RWPE2 (cell line): ENCODE data around the gene LRRC71.

Experiments used
- ATAC-seq: fragments of 200-7000 bp; cut with Tn5 transposase; 3 replicates; pipeline ENCODE4 v1.9.1; 2021; ENCODE audit warnings: low read depth
- DNase-seq: peaks from one replicate; pipeline ENCODE4 v3.0.0-alpha.2; 2020; ENCODE audit warnings: low spot score
- H3K27ac ChIP-seq: fragments of 450-650 bp; 2 replicates; pipeline ENCODE4 v1.5.1; 2017; ENCODE audit warnings: mild to moderate bottlenecking; ENCODE audit not compliant: poor library complexity, severe bottlenecking
- H3K27me3 ChIP-seq: fragments of 250-450 bp; sonication (Bioruptor Pico); 2 replicates; pipeline ENCODE4 v1.5.1; 2021; ENCODE audit warnings: mild to moderate bottlenecking, moderate library complexity; ENCODE audit not compliant: insufficient read depth, poor library complexity, severe bottlenecking
- H3K36me3 ChIP-seq: fragments of 250-450 bp; sonication (Bioruptor Pico); 2 replicates; pipeline ENCODE4 v1.5.1; 2020; ENCODE audit warnings: low read depth, mild to moderate bottlenecking, moderate library complexity
- H3K4me1 ChIP-seq: fragments of 250-450 bp; sonication (Bioruptor Pico); 2 replicates; pipeline ENCODE4 v1.5.1; 2021; ENCODE audit warnings: mild to moderate bottlenecking, moderate library complexity; ENCODE audit not compliant: insufficient read depth, poor library complexity, severe bottlenecking
- H3K4me3 ChIP-seq: fragments of 250-450 bp; sonication (Bioruptor Pico); 2 replicates; pipeline ENCODE4 v1.5.1; 2021; ENCODE audit warnings: mild to moderate bottlenecking, moderate library complexity; ENCODE audit not compliant: severe bottlenecking
- H3K9me3 ChIP-seq: fragments of 250-450 bp; sonication (Bioruptor Pico); 2 replicates; pipeline ENCODE4 v1.5.1; 2021; ENCODE audit warnings: mild to moderate bottlenecking, moderate library complexity; ENCODE audit not compliant: severe bottlenecking
- CTCF ChIP-seq: fragments of 450-650 bp; IDR thresholded peaks from one replicate; pipeline ENCODE4 v1.5.1; 2017; ENCODE audit warnings: mild to moderate bottlenecking, moderate library complexity; ENCODE audit not compliant: poor library complexity, severe bottlenecking

LRRC71 gene

GRCh38 chr1:156908541-156908940, 11.9 kb upstream of the LRRC71 start:
- H3K27me3 ChIP-seq: no peaks in the 10 kb centered on the region
- peak overlapping the region; percentile 57 for H3K4me3 ChIP-seq
- TF ChIP-seq CTCF: no peak
- DNase-seq (no peak), ATAC-seq (no peak)
- peaks cover 43% of the 10 kb centered on the region for H3K36me3 ChIP-seq
- H3K27ac ChIP-seq: peak overlapping the region; percentile 45
- no peaks in the 10 kb centered on the region for H3K9me3 ChIP-seq
- peaks cover 6% of the 10 kb centered on the region for H3K4me1 ChIP-seq

GRCh38 chr1:156908955-156909354, 11.5 kb upstream of the LRRC71 start:
- H3K4me3 ChIP-seq: no peak overlapping the region
- no peak overlapping the region for H3K27ac ChIP-seq
- peaks cover 47% of the 10 kb centered on the region for H3K36me3 ChIP-seq
- no peak for TF ChIP-seq CTCF
- DNase-seq (no peak), ATAC-seq (no peak)
- no peaks in the 10 kb centered on the region for H3K27me3 ChIP-seq
- no peaks in the 10 kb centered on the region for H3K9me3 ChIP-seq
- H3K4me1 ChIP-seq: peaks cover 6% of the 10 kb centered on the region

- Histone ChIP-seq H3K27me3 (no peaks in the 10 kb centered on the region), H3K36me3 (peaks cover 53% of the 10 kb centered on the region), H3K27ac (no peak overlapping the region), H3K4me1 (peaks cover 6% of the 10 kb centered on the region), H3K4me3 (no peak overlapping the region), H3K9me3 (no peaks in the 10 kb centered on the region)
- DNase-seq (no peak), ATAC-seq (no peak)
- no peak for TF ChIP-seq CTCF
Measured at GRCh38 chr1:156909671-156910070, 10.8 kb upstream of the LRRC71 start.

- H3K4me3 ChIP-seq: no peak overlapping the region
- H3K9me3 ChIP-seq: no peaks in the 10 kb centered on the region
- ATAC-seq (no peak), DNase-seq (no peak)
- no peak overlapping the region for H3K27ac ChIP-seq
- H3K4me1 ChIP-seq: peaks cover 6% of the 10 kb centered on the region
- H3K36me3 ChIP-seq: peaks cover 55% of the 10 kb centered on the region
- H3K27me3 ChIP-seq: no peaks in the 10 kb centered on the region
- TF ChIP-seq CTCF: peak; percentile 77
Measured at GRCh38 chr1:156910309-156910782, 10.1 kb upstream of the LRRC71 start.

GRCh38 chr1:156911577-156912298, 8.7 kb upstream of the LRRC71 start:
- Histone ChIP-seq H3K4me1 (peaks cover 6% of the 10 kb centered on the region), H3K27ac (no peak overlapping the region), H3K4me3 (no peak overlapping the region), H3K36me3 (peaks cover 64% of the 10 kb centered on the region), H3K27me3 (no peaks in the 10 kb centered on the region), H3K9me3 (no peaks in the 10 kb centered on the region)
- ATAC-seq: no peak
- TF ChIP-seq CTCF: no peak
- DNase-seq: no peak
